ENCODE results near the gene CD300H.

DNA sequence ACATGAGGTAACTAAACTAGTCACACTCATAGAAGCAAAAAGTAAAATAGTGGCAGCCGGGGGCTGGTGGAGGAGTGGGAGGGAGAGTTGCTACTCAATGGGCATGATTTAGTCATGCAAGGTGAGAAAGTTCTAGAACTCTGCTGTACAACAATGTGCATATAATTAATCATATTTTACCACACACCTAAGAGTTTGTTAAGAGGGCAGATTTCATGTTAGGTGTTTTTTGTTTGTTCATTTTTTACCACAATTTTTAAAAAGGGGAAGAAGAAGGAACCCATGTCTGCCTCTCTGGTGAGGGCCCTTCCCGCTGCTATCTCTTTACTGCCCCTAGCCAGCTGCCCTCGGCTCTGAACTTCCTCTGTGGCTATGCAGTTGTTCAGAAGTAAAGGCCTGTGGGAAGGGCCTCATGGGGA, 47.3 kb downstream of the CD300H start:
- TF ChIP-seq, protein P1, sequence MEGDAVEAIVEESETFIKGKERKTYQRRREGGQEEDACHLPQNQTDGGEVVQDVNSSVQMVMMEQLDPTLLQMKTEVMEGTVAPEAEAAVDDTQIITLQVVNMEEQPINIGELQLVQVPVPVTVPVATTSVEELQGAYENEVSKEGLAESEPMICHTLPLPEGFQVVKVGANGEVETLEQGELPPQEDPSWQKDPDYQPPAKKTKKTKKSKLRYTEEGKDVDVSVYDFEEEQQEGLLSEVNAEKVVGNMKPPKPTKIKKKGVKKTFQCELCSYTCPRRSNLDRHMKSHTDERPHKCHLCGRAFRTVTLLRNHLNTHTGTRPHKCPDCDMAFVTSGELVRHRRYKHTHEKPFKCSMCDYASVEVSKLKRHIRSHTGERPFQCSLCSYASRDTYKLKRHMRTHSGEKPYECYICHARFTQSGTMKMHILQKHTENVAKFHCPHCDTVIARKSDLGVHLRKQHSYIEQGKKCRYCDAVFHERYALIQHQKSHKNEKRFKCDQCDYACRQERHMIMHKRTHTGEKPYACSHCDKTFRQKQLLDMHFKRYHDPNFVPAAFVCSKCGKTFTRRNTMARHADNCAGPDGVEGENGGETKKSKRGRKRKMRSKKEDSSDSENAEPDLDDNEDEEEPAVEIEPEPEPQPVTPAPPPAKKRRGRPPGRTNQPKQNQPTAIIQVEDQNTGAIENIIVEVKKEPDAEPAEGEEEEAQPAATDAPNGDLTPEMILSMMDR (conservative IDR thresholded peaks at IDR 0.05; ENCODE audit: low read depth, low read length): no peak
- TF ChIP-seq EZH2 (IDR thresholded peaks at IDR 0.05; ENCODE audit: borderline replicate concordance, low read depth, low read length, poor library complexity, severe bottlenecking): no peak
